GM23248 (cell line): ENCODE measurements around the gene PARL. TPM values are rescaled to one million over a fixed set of nuclear protein-coding genes. Genes with fewer than 3 reads are reported as not detected.

Experiments used
- DNase-seq: peaks from one replicate; pipeline ENCODE4 v3.0.0-alpha.2; 2015
- H2AFZ ChIP-seq: fragments of 200-600 bp; sonication (generic); 2 replicates; pipeline ENCODE4 v1.6.1; 2016; ENCODE audit warnings: antibody characterized with exemption
- H3F3A ChIP-seq: fragments of 200-600 bp; sonication (generic); 2 replicates; pipeline ENCODE4 v1.6.1; 2016; ENCODE audit warnings: mild to moderate bottlenecking, antibody characterized with exemption, mixed run types; ENCODE audit not compliant: insufficient read depth
- H3K27ac ChIP-seq: fragments of 200-600 bp; sonication (generic); 2 replicates; pipeline ENCODE4 v1.5.1; 2016; ENCODE audit warnings: mild to moderate bottlenecking
- H3K27me3 ChIP-seq: fragments of 200-600 bp; sonication (generic); replicated peaks from 2 replicates; pipeline ENCODE4 v1.6.1; 2016; ENCODE audit warnings: mild to moderate bottlenecking; ENCODE audit not compliant: insufficient read depth
- H3K36me3 ChIP-seq: fragments of 200-600 bp; sonication (generic); 2 replicates; pipeline ENCODE4 v1.6.1; 2016; ENCODE audit warnings: low read depth, mild to moderate bottlenecking
- H3K4me1 ChIP-seq: fragments of 200-600 bp; sonication (generic); 2 replicates; pipeline ENCODE4 v1.6.1; 2016; ENCODE audit warnings: mild to moderate bottlenecking; ENCODE audit not compliant: insufficient read depth
- H3K4me2 ChIP-seq: fragments of 200-600 bp; sonication (generic); one replicate; pipeline ENCODE4 v1.6.1; 2016; ENCODE audit warnings: mild to moderate bottlenecking; ENCODE audit not compliant: unreplicated experiment
- H3K4me3 ChIP-seq: fragments of 200-600 bp; sonication (generic); 2 replicates; pipeline ENCODE4 v1.5.1; 2016; ENCODE audit warnings: mild to moderate bottlenecking
- H3K79me2 ChIP-seq: fragments of 200-600 bp; sonication (generic); 2 replicates; pipeline ENCODE4 v1.6.1; 2016; ENCODE audit warnings: mild to moderate bottlenecking; ENCODE audit not compliant: insufficient read depth
- H3K9ac ChIP-seq: fragments of 200-600 bp; sonication (generic); 2 replicates; pipeline ENCODE4 v1.6.1; 2016; ENCODE audit warnings: mild to moderate bottlenecking
- H3K9me2 ChIP-seq: fragments of 200-600 bp; sonication (generic); 2 replicates; pipeline ENCODE4 v1.6.1; 2016; ENCODE audit warnings: mixed run types, mild to moderate bottlenecking, moderate library complexity; ENCODE audit not compliant: insufficient read depth
- H3K9me3 ChIP-seq: fragments of 200-600 bp; sonication (generic); one replicate; pipeline ENCODE4 v1.6.1; 2017; ENCODE audit warnings: low read depth
- H4K20me1 ChIP-seq: fragments of 200-600 bp; sonication (generic); 2 replicates; pipeline ENCODE4 v1.6.0; 2016; ENCODE audit not compliant: insufficient read depth
- EZH2 ChIP-seq: fragments of 200-600 bp; sonication (generic); IDR thresholded peaks from 2 replicates; pipeline ENCODE4 v1.6.1; 2018; ENCODE audit warnings: antibody characterized with exemption, mild to moderate bottlenecking; ENCODE audit not compliant: insufficient read depth, poor library complexity, severe bottlenecking
- EZH2phosphoT487 ChIP-seq: fragments of 200-600 bp; sonication (generic); IDR thresholded peaks from 2 replicates; pipeline ENCODE4 v1.6.1; 2018; ENCODE audit warnings: antibody characterized with exemption, moderate library complexity, mild to moderate bottlenecking, low read depth; ENCODE audit not compliant: insufficient read depth
- WGBS, 2 experiments: methylation state at CpG; one replicate each; pipeline ENCODE4 v1.1.6; 2015 to 2017; ENCODE audit warnings: low lambda C conversion rate in 2 of 2, low coverage in 1 of 2; ENCODE audit errors: missing lambda C conversion rate in 2 of 2; 5-methylcytosine and 5-hydroxymethylcytosine counted together
- in situ Hi-C: fragments of 300-500 bp; cut with MboI; formaldehyde crosslinking; loops from 2 replicates; pipeline ENCODE4 v1.15.0; 2020
- microRNA counts: library from miRNA; unstranded; fragments of <30 nt; microRNA quantifications from one replicate; lab custom pipeline; 2016
- microRNA-seq: library from miRNA; unstranded; fragments of <30 nt; microRNA quantifications from one replicate; pipeline ENCODE4, GENCODE V29; 2016; ENCODE audit warnings: borderline number of aligned reads
- polyA plus RNA-seq: library from polyadenylated mRNA; unstranded; fragments of >200 nt; fragmentation: Nextera tagmentation; extraction: Ambion mirVana; gene quantifications from 2 replicates; pipeline ENCODE4 v1.2.1, GENCODE V29; 2016
- small RNA-seq: library from RNA; depleted of rRNA; stranded (forward); fragments of <200 nt; gene quantifications from one replicate; pipeline ENCODE3, GENCODE V24; 2014; ENCODE audit warnings: low read depth, low replicate concordance
- total RNA-seq: library from RNA; depleted of rRNA; stranded (reverse); fragments of >200 nt; shearing (Covaris generic); gene quantifications from 2 replicates; pipeline ENCODE4 v1.2.3, GENCODE V29; 2014; rRNA removed

The PARL gene
- total and polyA plus RNA-seq, 2 experiments from 2014 or later, result 35.9 to 61.7 TPM

GRCh38 chr3:183782576-183783276 lies 102.0 kb downstream of the PARL start:
- no peak overlapping the region for H2AFZ ChIP-seq
- in situ Hi-C loops, result no loop called here
- peaks cover 70% of the 10 kb centered on the region for H3K36me3 ChIP-seq

DNA sequence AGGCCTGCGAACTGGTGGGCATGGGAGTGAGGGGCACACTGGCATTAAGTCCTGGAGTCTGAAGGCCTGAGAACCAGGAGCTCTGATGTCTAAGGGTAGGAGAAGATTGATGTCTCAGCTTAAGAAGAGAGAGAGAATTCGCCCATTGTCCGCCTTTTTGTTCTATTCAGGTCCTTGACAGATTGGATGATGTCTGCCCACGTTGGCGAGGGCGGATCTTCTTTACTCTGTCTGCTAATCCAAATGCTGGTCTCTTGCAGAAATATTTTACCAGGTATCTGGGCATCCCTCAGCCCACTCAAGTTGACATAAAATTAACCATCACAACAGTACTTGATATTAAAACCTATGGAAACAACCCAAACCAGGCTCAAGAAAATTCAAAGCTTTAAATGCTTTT lies 103.4 kb downstream of the PARL start:
- Histone ChIP-seq H3K79me2 (peaks cover 26% of the 10 kb centered on the region; the same call in 1 of the 2 replicates), H3F3A (peaks cover 14% of the 10 kb centered on the region; the same call in 1 of the 2 replicates), H3K36me3 (peaks cover 67% of the 10 kb centered on the region), H3K27me3 (no peaks in the 10 kb centered on the region), H3K9ac (no peak overlapping the region), H3K4me1 (peaks cover 12% of the 10 kb centered on the region), H3K9me3 (no peaks in the 10 kb centered on the region), H2AFZ (no peak overlapping the region), H3K4me2 (no peak overlapping the region), H3K4me3 (no peak overlapping the region), H4K20me1 (no peaks in the 10 kb centered on the region), H3K9me2 (no peaks in the 10 kb centered on the region), H3K27ac (no peak overlapping the region)
- WGBS, 2 experiments, result 97 to 100% methylated on average over 6 of the region's 6 CpGs
- DNase-seq, result no peak
- in situ Hi-C loops, result no loop called here
- no peak for TF ChIP-seq EZH2phosphoT487
- TF ChIP-seq EZH2, result no peak

More at GRCh38 chr3:183782576-183783276, 102.0 kb downstream of the PARL start:
- Histone ChIP-seq H3K27me3 (no peaks in the 10 kb centered on the region), H3K4me3 (no peak overlapping the region), H3K27ac (no peak overlapping the region), H3F3A (0 out of 2 replicates have a peak, but pooled peaks cover 7% of the 10 kb centered on the region), H3K9me2 (no peaks in the 10 kb centered on the region), H3K79me2 (peaks cover 33% of the 10 kb centered on the region; the same call in 1 of the 2 replicates), H4K20me1 (no peaks in the 10 kb centered on the region), H3K9ac (no peak overlapping the region), H3K9me3 (no peaks in the 10 kb centered on the region), H3K4me1 (no peaks in the 10 kb centered on the region), H3K4me2 (no peak overlapping the region)
- DNase-seq, result no peak
- TF ChIP-seq EZH2phosphoT487 (no peak), EZH2 (no peak)
- 94 to 95% methylated on average over 7 of the region's 7 CpGs for WGBS, 2 experiments

DNA sequence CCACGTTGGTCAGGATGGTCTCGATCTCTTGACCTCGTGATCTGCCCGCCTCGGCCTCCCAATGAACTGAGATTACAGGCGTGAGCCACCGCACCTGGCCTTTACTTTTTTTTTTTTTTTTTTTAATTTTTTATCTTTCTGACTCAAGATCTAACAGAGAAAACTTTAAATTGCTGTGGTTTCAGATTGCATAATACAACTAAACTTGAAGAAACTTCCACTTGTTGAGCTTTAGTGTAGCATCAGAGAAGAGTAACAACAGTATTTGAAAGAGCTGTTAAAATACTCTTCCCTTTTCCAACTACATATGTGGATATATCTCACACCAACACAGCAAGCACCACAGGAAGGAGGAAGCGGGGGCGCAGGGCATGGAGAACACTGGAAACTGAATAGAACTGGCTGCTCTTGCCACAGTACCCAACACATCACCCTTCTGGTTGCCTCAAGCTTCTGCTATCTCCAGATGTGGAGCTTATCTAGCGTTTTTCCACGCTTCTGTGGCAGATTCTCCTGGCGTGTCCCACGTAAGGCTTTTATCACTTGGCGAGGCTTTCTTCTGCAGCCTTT lies 104.7 kb downstream of the PARL start:
- peak; percentile 15 for DNase-seq
- H3F3A ChIP-seq, result peaks cover 21% of the 10 kb centered on the region
- H3K4me1 ChIP-seq, result peaks cover 25% of the 10 kb centered on the region
- H3K27ac ChIP-seq, result no peak overlapping the region
- no peak overlapping the region for H3K9ac ChIP-seq
- no peak overlapping the region for H2AFZ ChIP-seq
- 97% methylated on average over 14 of the region's 14 CpGs for WGBS, 2 experiments
- H3K9me3 ChIP-seq, result no peaks in the 10 kb centered on the region
- peaks cover 26% of the 10 kb centered on the region; the same call in 1 of the 2 replicates for H3K79me2 ChIP-seq
- no peaks in the 10 kb centered on the region for H4K20me1 ChIP-seq
- no peaks in the 10 kb centered on the region for H3K27me3 ChIP-seq
- in situ Hi-C loops, result no loop called here
- no peak overlapping the region for H3K4me3 ChIP-seq
- TF ChIP-seq EZH2phosphoT487, result no peak
- no peak for TF ChIP-seq EZH2
- H3K36me3 ChIP-seq, result peaks cover 68% of the 10 kb centered on the region
- no peaks in the 10 kb centered on the region for H3K9me2 ChIP-seq
- H3K4me2 ChIP-seq, result no peak overlapping the region

MicroRNA genes within 50 kb of the gene (microRNA counts, 767-probe panel; counts per million panel counts)
- microRNA hsa-miR-4448 (lab: Ali Mortazavi, UCI), result 447 counts per million, percentile 86 among the panel's probes with 10 or more counts

Small RNAs within 50 kb of the gene (microRNA-seq; reads per million reads assigned to microRNA genes)
- gene MIR4448, result not detected

Small RNAs within 50 kb of the gene (small RNA-seq; reads per million reads assigned to genes)
- gene MIR4448, result not detected

Other genes with a start within 250 kb of the PARL start
- gene KLHL24, start 249.3 kb downstream of the PARL start, total RNA-seq, result 13.2 and 18.3 TPM in 2 replicates
- gene KLHL24, start 249.3 kb downstream of the PARL start, polyA plus RNA-seq, result 10.1 and 11.7 TPM in 2 replicates
- gene YEATS2, start 187.1 kb downstream of the PARL start, total RNA-seq, result 29.6 and 34.7 TPM in 2 replicates
- 11.0 and 14.0 TPM in 2 replicates for gene YEATS2, start 187.1 kb downstream of the PARL start, polyA plus RNA-seq
- 2.5 and 5.5 TPM in 2 replicates for gene MAP6D1, start 59.3 kb downstream of the PARL start, total RNA-seq
- 2.8 and 3.2 TPM in 2 replicates for gene MAP6D1, start 59.3 kb downstream of the PARL start, polyA plus RNA-seq
- gene ABCC5, start 133.0 kb upstream of the PARL start, total RNA-seq, result 14.0 and 14.7 TPM in 2 replicates
- gene ABCC5, start 133.0 kb upstream of the PARL start, polyA plus RNA-seq, result 16.1 and 17.1 TPM in 2 replicates
- gene HTR3D, start 146.9 kb upstream of the PARL start, total RNA-seq, result not detected in 2 replicates
- gene HTR3D, start 146.9 kb upstream of the PARL start, polyA plus RNA-seq, result not detected in 2 replicates
- not detected in 2 replicates for gene HTR3C, start 168.2 kb upstream of the PARL start, total RNA-seq
- not detected in 2 replicates for gene HTR3C, start 168.2 kb upstream of the PARL start, polyA plus RNA-seq
- not detected in 2 replicates for gene HTR3E, start 212.2 kb upstream of the PARL start, total RNA-seq
- gene HTR3E, start 212.2 kb upstream of the PARL start, polyA plus RNA-seq, result not detected in 2 replicates